Activated T-cell treated with anti-CD3 and anti-CD28 coated beads, Interleukin-2, amount 50 U/mL, for 24 hours (primary cell): ENCODE results near the gene RAD51B.

Experiments used
- DNase-seq: peaks from one replicate; pipeline ENCODE4 v3.0.0-alpha.2; 2020
- H3K27ac Mint-ChIP-seq: 2 replicates; pipeline ENCODE4 v1.8.0; 2020; ENCODE audit warnings: mild to moderate bottlenecking, mixed read lengths
- H3K27me3 Mint-ChIP-seq: 2 replicates; pipeline ENCODE4 v1.8.0; 2020; ENCODE audit warnings: mixed read lengths
- H3K36me3 Mint-ChIP-seq: 2 replicates; pipeline ENCODE4 v1.8.0; 2020; ENCODE audit warnings: low read depth, mixed read lengths
- H3K4me1 Mint-ChIP-seq: 2 replicates; pipeline ENCODE4 v1.8.0; 2020; ENCODE audit warnings: low read depth, mixed read lengths
- H3K4me3 Mint-ChIP-seq: 2 replicates; pipeline ENCODE4 v1.8.0; 2020; ENCODE audit warnings: mild to moderate bottlenecking, moderate library complexity, mixed read lengths
- H3K9me3 Mint-ChIP-seq: 2 replicates; pipeline ENCODE4 v1.8.0; 2020; ENCODE audit warnings: mixed read lengths

The RAD51B gene

GRCh38 chr14:68148276-68148675, 328.7 kb downstream of the RAD51B start:
- H3K27me3 Mint-ChIP-seq: no peaks in the 10 kb centered on the region
- no peak for DNase-seq
- peaks cover 25% of the 10 kb centered on the region for H3K4me1 Mint-ChIP-seq
- no peak overlapping the region for H3K4me3 Mint-ChIP-seq
- H3K36me3 Mint-ChIP-seq: peaks cover 11% of the 10 kb centered on the region
- H3K9me3 Mint-ChIP-seq: peaks cover 42% of the 10 kb centered on the region
- no peak overlapping the region for H3K27ac Mint-ChIP-seq

- Mint-ChIP-seq H3K27ac (no peak overlapping the region), H3K27me3 (no peaks in the 10 kb centered on the region), H3K4me3 (no peak overlapping the region), H3K9me3 (peaks cover 46% of the 10 kb centered on the region), H3K4me1 (peaks cover 21% of the 10 kb centered on the region), H3K36me3 (peaks cover 13% of the 10 kb centered on the region)
- DNase-seq: no peak
These were observed 329.2 kb downstream of the RAD51B start for GRCh38 chr14:68148763-68149162.

GRCh38 chr14:68153275-68153674, 333.7 kb downstream of the RAD51B start:
- Mint-ChIP-seq H3K4me3 (no peak overlapping the region), H3K36me3 (peaks cover 13% of the 10 kb centered on the region), H3K4me1 (peaks cover 11% of the 10 kb centered on the region), H3K27ac (no peak overlapping the region), H3K9me3 (peaks cover 45% of the 10 kb centered on the region), H3K27me3 (no peaks in the 10 kb centered on the region)
- no peak for DNase-seq

- Mint-ChIP-seq H3K27ac (no peak overlapping the region), H3K36me3 (peaks cover 11% of the 10 kb centered on the region), H3K4me3 (no peak overlapping the region), H3K27me3 (no peaks in the 10 kb centered on the region), H3K4me1 (peaks cover 2% of the 10 kb centered on the region), H3K9me3 (peaks cover 35% of the 10 kb centered on the region)
- DNase-seq: no peak
These were observed 334.7 kb downstream of the RAD51B start for GRCh38 chr14:68154275-68154674.

- DNase-seq: no peak
- H3K27me3 Mint-ChIP-seq: no peaks in the 10 kb centered on the region
- H3K4me3 Mint-ChIP-seq: no peak overlapping the region
- peaks cover 3% of the 10 kb centered on the region for H3K36me3 Mint-ChIP-seq
- H3K9me3 Mint-ChIP-seq: peaks cover 13% of the 10 kb centered on the region
- no peak overlapping the region for H3K27ac Mint-ChIP-seq
- peaks cover 2% of the 10 kb centered on the region for H3K4me1 Mint-ChIP-seq
These were observed 338.4 kb downstream of the RAD51B start for GRCh38 chr14:68157971-68158371.

GRCh38 chr14:68158640-68159039, 339.1 kb downstream of the RAD51B start:
- DNase-seq: no peak
- peaks cover 9% of the 10 kb centered on the region for H3K9me3 Mint-ChIP-seq
- no peaks in the 10 kb centered on the region for H3K36me3 Mint-ChIP-seq
- H3K27me3 Mint-ChIP-seq: no peaks in the 10 kb centered on the region
- H3K4me3 Mint-ChIP-seq: no peak overlapping the region
- no peak overlapping the region for H3K27ac Mint-ChIP-seq
- H3K4me1 Mint-ChIP-seq: peaks cover 2% of the 10 kb centered on the region

- no peaks in the 10 kb centered on the region for H3K9me3 Mint-ChIP-seq
- H3K36me3 Mint-ChIP-seq: no peaks in the 10 kb centered on the region
These were observed 340.4 kb downstream of the RAD51B start for GRCh38 chr14:68159701-68160633.

GRCh38 chr14:68160779-68161546, 341.4 kb downstream of the RAD51B start:
- no peak for DNase-seq
- Mint-ChIP-seq H3K4me3 (no peak overlapping the region), H3K4me1 (peaks cover under 1% of the 10 kb centered on the region)

More at GRCh38 chr14:68159701-68160633, 340.4 kb downstream of the RAD51B start:
- H3K4me3 Mint-ChIP-seq: no peak overlapping the region
- no peak overlapping the region for H3K27ac Mint-ChIP-seq
- H3K4me1 Mint-ChIP-seq: peaks cover 2% of the 10 kb centered on the region
- no peak for DNase-seq
- no peaks in the 10 kb centered on the region for H3K27me3 Mint-ChIP-seq

GRCh38 chr14:68162887-68163286, 343.3 kb downstream of the RAD51B start:
- Mint-ChIP-seq H3K4me3 (no peak overlapping the region), H3K27ac (no peak overlapping the region), H3K36me3 (no peaks in the 10 kb centered on the region), H3K27me3 (no peaks in the 10 kb centered on the region), H3K9me3 (no peaks in the 10 kb centered on the region), H3K4me1 (no peaks in the 10 kb centered on the region)
- no peak for DNase-seq

More at GRCh38 chr14:68160779-68161546, 341.4 kb downstream of the RAD51B start:
- H3K27me3 Mint-ChIP-seq: no peaks in the 10 kb centered on the region
- H3K27ac Mint-ChIP-seq: no peak overlapping the region
- H3K36me3 Mint-ChIP-seq: no peaks in the 10 kb centered on the region
- H3K9me3 Mint-ChIP-seq: no peaks in the 10 kb centered on the region

GRCh38 chr14:68164711-68165113, 345.1 kb downstream of the RAD51B start:
- H3K4me3 Mint-ChIP-seq: no peak overlapping the region
- no peak overlapping the region for H3K27ac Mint-ChIP-seq
- no peaks in the 10 kb centered on the region for H3K36me3 Mint-ChIP-seq
- H3K27me3 Mint-ChIP-seq: no peaks in the 10 kb centered on the region
- no peaks in the 10 kb centered on the region for H3K4me1 Mint-ChIP-seq
- DNase-seq: no peak
- H3K9me3 Mint-ChIP-seq: no peaks in the 10 kb centered on the region

- no peak overlapping the region for H3K4me3 Mint-ChIP-seq
- H3K36me3 Mint-ChIP-seq: no peaks in the 10 kb centered on the region
- no peak overlapping the region for H3K27ac Mint-ChIP-seq
- no peaks in the 10 kb centered on the region for H3K4me1 Mint-ChIP-seq
- H3K27me3 Mint-ChIP-seq: no peaks in the 10 kb centered on the region
- H3K9me3 Mint-ChIP-seq: no peaks in the 10 kb centered on the region
- no peak for DNase-seq
These were observed 345.8 kb downstream of the RAD51B start for GRCh38 chr14:68165274-68165843.

- Mint-ChIP-seq H3K27me3 (no peaks in the 10 kb centered on the region), H3K4me3 (no peak overlapping the region), H3K27ac (no peak overlapping the region), H3K9me3 (no peaks in the 10 kb centered on the region), H3K36me3 (no peaks in the 10 kb centered on the region), H3K4me1 (no peaks in the 10 kb centered on the region)
- no peak for DNase-seq
These were observed 347.3 kb downstream of the RAD51B start for GRCh38 chr14:68166731-68167382.

GRCh38 chr14:68167383-68168087, 348.0 kb downstream of the RAD51B start:
- Mint-ChIP-seq H3K4me1 (no peaks in the 10 kb centered on the region), H3K4me3 (no peak overlapping the region), H3K27me3 (no peaks in the 10 kb centered on the region), H3K27ac (no peak overlapping the region), H3K36me3 (no peaks in the 10 kb centered on the region), H3K9me3 (no peaks in the 10 kb centered on the region)
- DNase-seq: no peak
